Mammary epithelial cell (primary cell): ENCODE results near the gene ZFP91.

Source experiments
- EZH2 ChIP-seq: IDR thresholded peaks from 2 replicates; pipeline ENCODE4 v1.6.1; 2012; ENCODE audit warnings: low read length, inconsistent platforms, borderline replicate concordance
- TF ChIP-seq, protein P1 (sequence below), 2 donors: IDR thresholded peaks in 1 of 2; conservative IDR thresholded peaks in 1 of 2; 2 replicates each; pipeline ENCODE4 v1.5.1; 2011 to 2012; ENCODE audit warnings: inconsistent platforms in 2 of 2, low read length in 2 of 2, mild to moderate bottlenecking in 2 of 2, control low read depth in 1 of 2, low read depth in 1 of 2; ENCODE audit not compliant: insufficient read depth in 1 of 2; ENCODE audit errors: extremely low read depth in 1 of 2

DNA sequence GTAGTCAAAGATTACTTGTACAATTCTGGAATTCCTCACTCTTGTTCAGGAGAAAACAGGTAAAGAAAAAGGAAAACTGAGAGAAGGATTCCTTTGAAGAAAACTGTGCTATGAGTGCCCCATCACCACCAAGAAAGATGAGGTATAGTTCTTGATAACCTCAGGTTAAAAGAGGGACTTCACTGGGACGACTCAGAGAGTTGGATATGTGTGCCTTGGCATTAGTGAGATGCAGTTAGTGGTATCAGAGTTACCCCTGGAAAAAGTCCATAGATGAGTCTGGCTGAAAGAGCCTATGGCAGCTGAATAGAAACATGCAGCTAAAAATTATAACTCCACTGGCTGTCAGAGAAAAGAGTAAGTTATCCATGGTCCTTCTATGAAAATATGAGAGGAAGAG is 32.0 kb upstream of the ZFP91 start:
- TF ChIP-seq EZH2, result no peak
- TF ChIP-seq, protein P1, sequence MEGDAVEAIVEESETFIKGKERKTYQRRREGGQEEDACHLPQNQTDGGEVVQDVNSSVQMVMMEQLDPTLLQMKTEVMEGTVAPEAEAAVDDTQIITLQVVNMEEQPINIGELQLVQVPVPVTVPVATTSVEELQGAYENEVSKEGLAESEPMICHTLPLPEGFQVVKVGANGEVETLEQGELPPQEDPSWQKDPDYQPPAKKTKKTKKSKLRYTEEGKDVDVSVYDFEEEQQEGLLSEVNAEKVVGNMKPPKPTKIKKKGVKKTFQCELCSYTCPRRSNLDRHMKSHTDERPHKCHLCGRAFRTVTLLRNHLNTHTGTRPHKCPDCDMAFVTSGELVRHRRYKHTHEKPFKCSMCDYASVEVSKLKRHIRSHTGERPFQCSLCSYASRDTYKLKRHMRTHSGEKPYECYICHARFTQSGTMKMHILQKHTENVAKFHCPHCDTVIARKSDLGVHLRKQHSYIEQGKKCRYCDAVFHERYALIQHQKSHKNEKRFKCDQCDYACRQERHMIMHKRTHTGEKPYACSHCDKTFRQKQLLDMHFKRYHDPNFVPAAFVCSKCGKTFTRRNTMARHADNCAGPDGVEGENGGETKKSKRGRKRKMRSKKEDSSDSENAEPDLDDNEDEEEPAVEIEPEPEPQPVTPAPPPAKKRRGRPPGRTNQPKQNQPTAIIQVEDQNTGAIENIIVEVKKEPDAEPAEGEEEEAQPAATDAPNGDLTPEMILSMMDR (conservative IDR thresholded peaks at IDR 0.05 in 1 of 2, IDR thresholded peaks at IDR 0.05 in 1 of 2; ENCODE audit: extremely low read depth in 1 of 2, insufficient read depth in 1 of 2, low read depth in 1 of 2, low read length in 2 of 2), result no peak
